ENCODE data around the gene TRIM17.

DNA sequence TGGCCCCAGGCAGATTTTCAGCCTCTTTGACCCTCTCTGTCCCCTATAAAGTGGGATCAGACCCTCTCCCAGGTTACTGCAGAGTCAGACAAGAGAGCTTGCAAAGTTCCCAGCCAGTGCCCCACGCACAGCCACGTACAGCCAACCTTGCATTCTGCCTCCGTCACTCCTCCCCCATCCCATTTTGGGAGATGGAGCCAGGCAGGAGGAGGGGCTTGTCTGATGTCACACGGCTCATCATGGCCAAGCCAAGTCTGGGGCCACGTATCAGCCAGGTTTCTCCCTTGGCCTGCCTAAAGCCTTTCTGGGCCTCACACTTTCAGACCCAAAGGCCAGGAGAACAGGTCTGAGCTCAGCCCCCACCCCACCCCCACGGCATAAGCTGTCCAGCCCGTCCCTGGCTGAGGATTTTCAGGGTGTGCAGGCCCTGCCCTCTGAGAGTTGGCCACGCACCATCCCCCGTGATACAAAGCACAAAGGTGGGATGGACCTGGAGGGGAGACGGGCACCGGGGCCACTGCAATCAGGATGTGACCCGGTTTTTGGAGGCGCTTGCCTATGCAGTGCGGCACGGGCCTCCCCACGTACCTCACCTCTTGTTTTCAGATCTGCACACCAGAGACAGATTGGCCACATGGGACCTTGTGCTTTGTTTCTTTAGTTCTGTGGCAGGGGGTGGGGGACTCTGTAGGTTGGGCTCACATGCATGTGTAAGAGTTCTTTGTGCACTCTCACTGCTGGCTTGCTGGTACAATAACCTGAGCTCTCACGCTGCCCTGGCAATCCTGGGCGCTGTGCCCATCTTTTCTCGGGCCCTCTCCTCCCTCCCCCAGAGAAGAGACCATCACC is 57.7 kb downstream of the TRIM17 start:
- TF ChIP-seq RAD21 (IDR thresholded peaks at IDR 0.05; ENCODE audit: low read depth) = no peak
- TF ChIP-seq EP300 (IDR thresholded peaks at IDR 0.05; ENCODE audit: borderline replicate concordance) = no peak
- TF ChIP-seq CREB1 (IDR thresholded peaks at IDR 0.05; ENCODE audit: low read depth) = no peak
- TF ChIP-seq, protein P1, sequence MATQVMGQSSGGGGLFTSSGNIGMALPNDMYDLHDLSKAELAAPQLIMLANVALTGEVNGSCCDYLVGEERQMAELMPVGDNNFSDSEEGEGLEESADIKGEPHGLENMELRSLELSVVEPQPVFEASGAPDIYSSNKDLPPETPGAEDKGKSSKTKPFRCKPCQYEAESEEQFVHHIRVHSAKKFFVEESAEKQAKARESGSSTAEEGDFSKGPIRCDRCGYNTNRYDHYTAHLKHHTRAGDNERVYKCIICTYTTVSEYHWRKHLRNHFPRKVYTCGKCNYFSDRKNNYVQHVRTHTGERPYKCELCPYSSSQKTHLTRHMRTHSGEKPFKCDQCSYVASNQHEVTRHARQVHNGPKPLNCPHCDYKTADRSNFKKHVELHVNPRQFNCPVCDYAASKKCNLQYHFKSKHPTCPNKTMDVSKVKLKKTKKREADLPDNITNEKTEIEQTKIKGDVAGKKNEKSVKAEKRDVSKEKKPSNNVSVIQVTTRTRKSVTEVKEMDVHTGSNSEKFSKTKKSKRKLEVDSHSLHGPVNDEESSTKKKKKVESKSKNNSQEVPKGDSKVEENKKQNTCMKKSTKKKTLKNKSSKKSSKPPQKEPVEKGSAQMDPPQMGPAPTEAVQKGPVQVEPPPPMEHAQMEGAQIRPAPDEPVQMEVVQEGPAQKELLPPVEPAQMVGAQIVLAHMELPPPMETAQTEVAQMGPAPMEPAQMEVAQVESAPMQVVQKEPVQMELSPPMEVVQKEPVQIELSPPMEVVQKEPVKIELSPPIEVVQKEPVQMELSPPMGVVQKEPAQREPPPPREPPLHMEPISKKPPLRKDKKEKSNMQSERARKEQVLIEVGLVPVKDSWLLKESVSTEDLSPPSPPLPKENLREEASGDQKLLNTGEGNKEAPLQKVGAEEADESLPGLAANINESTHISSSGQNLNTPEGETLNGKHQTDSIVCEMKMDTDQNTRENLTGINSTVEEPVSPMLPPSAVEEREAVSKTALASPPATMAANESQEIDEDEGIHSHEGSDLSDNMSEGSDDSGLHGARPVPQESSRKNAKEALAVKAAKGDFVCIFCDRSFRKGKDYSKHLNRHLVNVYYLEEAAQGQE (IDR thresholded peaks at IDR 0.05; ENCODE audit: low read depth) = no peak
- TF ChIP-seq FOXM1 (IDR thresholded peaks at IDR 0.05; ENCODE audit: borderline replicate concordance, low read depth) = no peak
- TF ChIP-seq YY1 (IDR thresholded peaks at IDR 0.05; ENCODE audit: low read depth) = no peak
